Body of pancreas (tissue), 4 donors: Measurements from ENCODE around the gene GJC3.
"Not testable (repeated sequence)": the region's sequence is repeated elsewhere in the genome, so short reads cannot be mapped to it uniquely, and the experiment has no call there.

Source experiments
- POLR2A ChIP-seq, 3 donors: fragments of 450-650 bp; IDR thresholded peaks; one replicate each; pipeline ENCODE4 v1.6.1; 2016; ENCODE audit warnings: antibody characterized with exemption in 3 of 3, mild to moderate bottlenecking in 2 of 3
- TF ChIP-seq, protein P1 (sequence below), 7 experiments: fragments of 450-650 bp in 4 of 7; fragments of 200-600 bp in 3 of 7; sonication (generic) in 3 of 7; IDR thresholded peaks; one replicate each; pipeline ENCODE4 v1.5.1; 2016 to 2019; ENCODE audit warnings: antibody characterized with exemption in 7 of 7

DNA sequence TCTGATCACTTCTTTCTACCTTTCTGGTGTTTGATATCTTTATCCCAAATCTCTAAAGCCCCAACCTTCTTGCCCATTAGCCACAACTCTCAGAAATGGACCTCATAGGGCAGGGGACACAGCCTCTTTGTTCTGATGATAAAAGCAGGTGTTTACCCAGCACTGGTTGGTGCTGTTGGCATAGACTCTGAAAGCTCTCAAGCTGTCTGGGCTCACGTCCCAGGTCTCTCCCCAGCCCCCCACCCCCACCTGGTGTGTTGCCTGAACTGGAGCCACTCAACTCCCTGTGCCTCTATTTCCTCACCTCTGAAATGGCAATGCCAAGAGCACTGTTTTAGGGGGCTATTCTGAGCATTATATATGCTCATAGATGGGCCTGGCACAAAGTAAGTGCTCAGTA is 40.4 kb upstream of the GJC3 start:
- TF ChIP-seq, protein P1, sequence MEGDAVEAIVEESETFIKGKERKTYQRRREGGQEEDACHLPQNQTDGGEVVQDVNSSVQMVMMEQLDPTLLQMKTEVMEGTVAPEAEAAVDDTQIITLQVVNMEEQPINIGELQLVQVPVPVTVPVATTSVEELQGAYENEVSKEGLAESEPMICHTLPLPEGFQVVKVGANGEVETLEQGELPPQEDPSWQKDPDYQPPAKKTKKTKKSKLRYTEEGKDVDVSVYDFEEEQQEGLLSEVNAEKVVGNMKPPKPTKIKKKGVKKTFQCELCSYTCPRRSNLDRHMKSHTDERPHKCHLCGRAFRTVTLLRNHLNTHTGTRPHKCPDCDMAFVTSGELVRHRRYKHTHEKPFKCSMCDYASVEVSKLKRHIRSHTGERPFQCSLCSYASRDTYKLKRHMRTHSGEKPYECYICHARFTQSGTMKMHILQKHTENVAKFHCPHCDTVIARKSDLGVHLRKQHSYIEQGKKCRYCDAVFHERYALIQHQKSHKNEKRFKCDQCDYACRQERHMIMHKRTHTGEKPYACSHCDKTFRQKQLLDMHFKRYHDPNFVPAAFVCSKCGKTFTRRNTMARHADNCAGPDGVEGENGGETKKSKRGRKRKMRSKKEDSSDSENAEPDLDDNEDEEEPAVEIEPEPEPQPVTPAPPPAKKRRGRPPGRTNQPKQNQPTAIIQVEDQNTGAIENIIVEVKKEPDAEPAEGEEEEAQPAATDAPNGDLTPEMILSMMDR (IDR thresholded peaks at IDR 0.05): not testable (repeated sequence)
- not testable (repeated sequence) for TF ChIP-seq POLR2A (IDR thresholded peaks at IDR 0.05)
